HG02678 (cell line): Measurements from ENCODE around the gene SLC2A11.
"Not testable (repeated sequence)": the region's sequence is repeated elsewhere in the genome, so short reads cannot be mapped to it uniquely, and the experiment has no call there.

Experiments used
- ATAC-seq: cut with Tn5 transposase; IDR thresholded peaks from one replicate; pipeline ENCODE4 v1.9.1; 2021; ENCODE audit warnings: mild to moderate bottlenecking, moderate library complexity; ENCODE audit not compliant: unreplicated experiment

Gene SLC2A11

DNA sequence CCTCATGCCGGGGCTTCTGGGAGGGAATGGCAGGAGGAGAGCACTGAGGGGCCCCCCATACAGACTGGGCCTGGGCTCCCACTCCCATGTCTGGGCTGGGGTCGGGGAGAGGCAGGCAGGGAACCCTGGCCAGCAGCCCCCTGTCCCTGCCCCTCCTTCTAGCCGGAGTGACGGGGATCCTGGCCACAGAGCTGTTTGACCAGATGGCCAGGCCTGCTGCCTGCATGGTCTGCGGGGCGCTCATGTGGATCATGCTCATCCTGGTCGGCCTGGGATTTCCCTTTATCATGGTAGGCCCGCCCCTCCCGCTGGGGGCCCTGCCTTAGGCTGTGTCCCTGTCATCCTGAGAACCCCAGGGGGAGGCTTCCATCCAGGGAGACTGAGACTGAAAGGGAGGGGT is 26.5 kb downstream of the SLC2A11 start:
- ATAC-seq = no peak

DNA sequence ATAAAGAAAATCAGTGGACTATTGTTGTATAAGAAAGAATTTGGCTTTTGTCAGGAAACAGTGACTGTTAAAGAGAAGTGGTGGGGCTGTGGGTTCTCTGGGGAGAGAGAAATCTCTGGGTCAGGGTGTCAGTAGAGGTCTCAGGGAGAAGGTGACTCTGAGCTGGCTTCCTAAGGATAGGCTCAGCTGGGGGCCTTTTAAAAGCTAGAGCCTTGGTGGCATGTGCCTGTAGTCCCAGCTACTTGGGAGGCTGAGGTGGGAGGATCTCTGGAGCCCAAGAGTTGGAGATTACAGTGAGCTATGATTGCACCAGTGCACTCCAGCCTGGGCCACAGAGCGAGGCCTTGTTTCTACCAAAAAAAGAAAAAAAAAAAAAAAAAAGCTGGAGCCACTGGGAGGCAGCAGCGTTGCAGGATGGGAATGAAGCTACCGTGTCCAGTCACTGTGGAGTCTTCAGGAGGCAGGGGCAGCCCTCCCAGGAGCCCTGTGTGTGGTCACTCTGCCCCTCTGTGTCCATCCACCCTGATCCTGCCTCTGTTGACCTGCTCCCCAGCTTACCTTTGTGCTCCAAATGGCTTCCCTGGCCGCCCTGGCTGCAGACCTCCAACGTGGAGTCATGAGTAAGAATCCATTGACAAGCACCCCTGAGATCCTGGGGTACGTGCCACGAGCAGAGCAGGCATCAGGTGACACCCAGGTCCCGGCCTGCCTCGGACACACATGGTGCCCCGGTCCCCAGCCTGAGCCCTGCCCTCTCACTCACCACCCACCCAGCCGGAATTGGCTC is 31.1 kb downstream of the SLC2A11 start:
- ATAC-seq = no peak

DNA sequence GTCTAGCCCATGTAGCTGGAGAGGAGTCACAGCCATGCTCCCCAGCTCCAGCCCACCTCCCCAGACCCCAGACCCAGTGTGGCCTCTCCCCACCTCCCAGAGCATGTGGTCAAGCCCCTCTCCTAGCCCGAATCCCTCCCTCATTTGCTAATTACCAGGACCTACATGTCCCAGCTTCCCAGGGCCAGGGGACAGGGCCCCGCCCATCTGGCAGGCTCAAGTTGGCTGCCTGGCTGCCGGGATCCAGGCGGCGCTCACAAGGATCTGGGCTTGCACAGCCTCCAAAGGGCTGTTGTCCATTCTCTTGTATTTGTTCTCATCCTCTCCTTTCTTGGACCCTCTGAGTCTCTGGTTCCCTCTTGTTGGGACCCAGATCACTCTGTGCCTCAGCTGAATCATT is 31.9 kb downstream of the SLC2A11 start:
- no peak for ATAC-seq

DNA sequence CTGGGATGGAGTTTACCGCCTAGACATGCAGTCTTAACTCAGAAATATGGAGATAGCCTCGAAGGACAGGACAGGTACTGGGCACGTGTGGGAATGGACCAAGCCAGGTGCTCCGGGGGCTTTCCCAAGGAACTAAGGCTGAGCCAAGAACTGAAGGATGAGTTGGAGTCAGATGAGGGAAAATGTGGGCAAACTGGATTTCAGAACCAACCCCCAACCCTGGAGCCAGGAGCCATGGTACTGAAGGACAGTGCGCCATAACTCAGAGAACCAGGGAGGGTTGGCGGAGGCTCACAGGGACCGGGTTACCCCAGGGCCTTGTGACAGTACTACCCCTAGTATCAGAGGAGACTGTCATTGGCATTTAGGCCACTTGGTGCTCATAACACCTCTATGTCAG is 34.1 kb downstream of the SLC2A11 start:
- no peak for ATAC-seq

DNA sequence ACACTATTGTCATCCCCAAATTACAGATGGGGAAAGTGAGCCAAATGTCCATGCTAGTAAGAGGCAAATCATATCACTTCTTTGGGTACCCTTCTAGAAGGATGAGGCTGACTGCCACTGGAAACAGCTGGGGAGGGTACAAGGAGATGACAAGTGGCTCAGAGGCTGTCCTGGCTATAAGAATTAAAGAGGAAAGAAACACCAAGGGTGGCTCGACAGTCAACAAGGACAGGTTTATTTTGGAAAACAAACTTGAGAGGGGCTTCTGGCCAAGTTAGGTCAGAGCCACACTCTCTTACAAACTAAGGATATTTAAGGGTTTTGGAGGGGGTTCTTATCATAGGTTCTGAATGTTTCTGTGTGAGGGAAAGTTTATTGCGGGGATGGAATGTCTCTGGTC is 34.5 kb downstream of the SLC2A11 start:
- no peak for ATAC-seq

DNA sequence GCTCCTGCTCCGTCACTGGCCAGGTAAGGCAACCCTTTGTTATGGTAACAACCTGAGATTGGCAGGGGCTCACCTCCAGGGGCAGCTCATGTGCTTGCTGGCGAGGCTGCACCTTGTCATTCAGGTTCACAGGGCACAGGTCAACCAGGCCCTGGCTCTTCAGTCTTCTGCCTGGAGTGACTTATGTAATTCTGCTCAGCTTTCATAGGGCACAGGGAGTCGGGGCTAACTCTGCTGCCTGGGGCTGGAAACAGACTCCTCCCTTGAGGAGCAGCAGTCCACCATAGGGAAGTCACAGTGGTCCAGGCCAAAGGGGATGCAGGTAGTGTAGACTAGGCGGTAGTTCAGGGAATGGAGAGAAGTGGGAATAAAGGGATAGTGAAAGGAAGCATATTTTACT is 35.0 kb downstream of the SLC2A11 start:
- no peak for ATAC-seq

DNA sequence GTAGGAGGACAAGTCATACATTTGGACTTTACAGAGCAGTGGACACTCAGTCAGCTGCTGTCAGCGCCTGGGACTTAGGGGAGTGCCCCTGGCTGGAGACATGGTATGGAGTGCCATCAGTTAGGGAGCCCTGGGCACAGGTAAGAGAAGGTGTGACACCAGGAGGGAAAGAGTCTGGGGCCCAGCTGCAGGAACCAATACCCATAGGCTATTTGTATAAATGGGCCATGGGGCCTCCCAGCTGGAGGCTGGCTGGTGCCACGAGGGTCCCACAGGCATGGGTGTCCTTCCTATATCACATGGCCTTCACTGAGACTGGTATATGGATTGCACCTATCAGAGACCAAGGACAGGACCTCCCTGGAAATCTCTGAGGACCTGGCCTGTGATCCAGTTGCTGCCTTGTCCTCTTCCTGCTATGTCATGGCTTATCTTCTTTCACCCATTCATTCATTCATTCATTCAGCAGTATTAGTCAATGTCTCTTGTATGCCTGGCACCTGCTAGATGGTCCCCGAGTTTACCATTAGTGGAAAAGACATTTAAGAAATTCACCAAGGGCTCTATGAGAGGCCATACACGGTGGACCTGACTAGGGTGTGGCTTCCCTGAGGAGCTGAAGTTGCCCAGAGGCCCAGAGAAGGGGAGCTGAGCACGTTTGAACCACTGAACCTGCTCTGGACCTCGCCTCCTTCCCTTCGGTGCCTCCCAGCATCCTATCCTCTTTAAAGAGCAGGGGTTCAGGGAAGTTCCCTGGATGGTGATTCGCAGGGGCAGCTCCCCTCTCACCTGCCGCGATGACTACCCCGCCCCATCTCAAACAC is 35.7 kb downstream of the SLC2A11 start:
- ATAC-seq = no peak

DNA sequence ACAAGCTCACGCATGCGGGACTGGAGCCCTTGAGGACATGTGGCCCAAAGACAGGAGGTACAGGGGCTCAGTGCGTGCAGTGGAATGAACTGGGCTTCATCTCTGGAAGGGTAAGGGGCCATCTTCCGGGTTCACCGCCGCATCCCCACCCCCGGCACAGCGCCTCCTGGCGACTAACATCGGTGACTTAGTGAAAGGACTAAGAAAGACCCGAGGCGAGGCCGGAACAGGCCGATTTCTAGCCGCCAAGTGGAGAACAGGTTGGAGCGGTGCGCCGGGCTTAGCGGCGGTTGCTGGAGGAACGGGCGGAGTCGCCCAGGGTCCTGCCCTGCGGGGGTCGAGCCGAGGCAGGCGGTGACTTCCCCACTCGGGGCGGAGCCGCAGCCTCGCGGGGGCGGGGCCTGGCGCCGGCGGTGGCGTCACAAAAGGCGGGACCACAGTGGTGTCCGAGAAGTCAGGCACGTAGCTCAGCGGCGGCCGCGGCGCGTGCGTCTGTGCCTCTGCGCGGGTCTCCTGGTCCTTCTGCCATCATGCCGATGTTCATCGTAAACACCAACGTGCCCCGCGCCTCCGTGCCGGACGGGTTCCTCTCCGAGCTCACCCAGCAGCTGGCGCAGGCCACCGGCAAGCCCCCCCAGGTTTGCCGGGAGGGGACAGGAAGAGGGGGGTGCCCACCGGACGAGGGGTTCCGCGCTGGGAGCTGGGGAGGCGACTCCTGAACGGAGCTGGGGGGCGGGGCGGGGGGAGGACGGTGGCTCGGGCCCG is 36.5 kb downstream of the SLC2A11 start, which contains the start of gene MIF:
TSS of gene MIF (plus strand) at position 439 of the 765 bp plus-strand sequence. CDS start at position 531, 92 bp downstream.
- peak; percentile 81 for ATAC-seq

DNA sequence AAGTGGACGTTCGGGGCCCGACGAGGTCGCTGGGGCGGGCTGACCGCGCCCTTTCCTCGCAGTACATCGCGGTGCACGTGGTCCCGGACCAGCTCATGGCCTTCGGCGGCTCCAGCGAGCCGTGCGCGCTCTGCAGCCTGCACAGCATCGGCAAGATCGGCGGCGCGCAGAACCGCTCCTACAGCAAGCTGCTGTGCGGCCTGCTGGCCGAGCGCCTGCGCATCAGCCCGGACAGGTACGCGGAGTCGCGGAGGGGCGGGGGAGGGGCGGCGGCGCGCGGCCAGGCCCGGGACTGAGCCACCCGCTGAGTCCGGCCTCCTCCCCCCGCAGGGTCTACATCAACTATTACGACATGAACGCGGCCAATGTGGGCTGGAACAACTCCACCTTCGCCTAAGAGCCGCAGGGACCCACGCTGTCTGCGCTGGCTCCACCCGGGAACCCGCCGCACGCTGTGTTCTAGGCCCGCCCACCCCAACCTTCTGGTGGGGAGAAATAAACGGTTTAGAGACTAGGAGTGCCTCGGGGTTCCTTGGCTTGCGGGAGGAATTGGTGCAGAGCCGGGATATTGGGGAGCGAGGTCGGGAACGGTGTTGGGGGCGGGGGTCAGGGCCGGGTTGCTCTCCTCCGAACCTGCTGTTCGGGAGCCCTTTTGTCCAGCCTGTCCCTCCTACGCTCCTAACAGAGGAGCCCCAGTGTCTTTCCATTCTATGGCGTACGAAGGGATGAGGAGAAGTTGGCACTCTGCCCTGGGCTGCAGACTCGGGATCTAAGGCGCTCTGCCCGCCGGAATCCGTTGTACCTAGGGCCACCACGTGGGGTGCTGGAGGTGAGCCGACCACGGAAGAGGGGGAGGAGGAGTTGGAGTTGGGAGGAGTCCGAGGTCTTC is 37.3 kb downstream of the SLC2A11 start:
- ATAC-seq = peak; percentile 23

DNA sequence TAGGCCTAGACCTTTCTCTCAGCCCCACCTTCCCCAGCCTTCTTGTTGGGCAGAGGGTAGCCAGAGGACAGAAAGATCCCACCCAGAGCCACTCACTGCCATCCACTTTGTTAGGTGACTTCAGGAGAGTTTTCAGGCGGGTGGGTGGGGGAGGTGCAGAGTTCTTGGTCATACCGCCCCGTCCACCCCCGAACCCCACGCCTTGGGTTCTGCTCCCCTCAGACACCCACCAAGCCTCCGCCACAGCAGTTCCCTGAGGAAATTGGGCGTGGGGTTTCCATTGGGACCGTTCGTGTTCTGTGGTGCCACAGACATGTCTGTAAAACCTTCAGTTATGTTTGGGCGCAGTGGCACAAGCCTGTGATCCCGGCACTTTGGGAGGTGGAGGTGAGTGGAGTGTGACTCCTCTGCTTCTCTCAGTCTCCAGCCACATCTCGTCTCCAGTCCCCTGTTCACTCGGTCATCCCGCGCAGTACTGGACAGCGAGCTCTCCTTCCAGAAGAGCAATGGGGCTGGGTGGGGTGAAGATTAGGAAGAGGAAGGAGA is 38.0 kb downstream of the SLC2A11 start:
- no peak for ATAC-seq

DNA sequence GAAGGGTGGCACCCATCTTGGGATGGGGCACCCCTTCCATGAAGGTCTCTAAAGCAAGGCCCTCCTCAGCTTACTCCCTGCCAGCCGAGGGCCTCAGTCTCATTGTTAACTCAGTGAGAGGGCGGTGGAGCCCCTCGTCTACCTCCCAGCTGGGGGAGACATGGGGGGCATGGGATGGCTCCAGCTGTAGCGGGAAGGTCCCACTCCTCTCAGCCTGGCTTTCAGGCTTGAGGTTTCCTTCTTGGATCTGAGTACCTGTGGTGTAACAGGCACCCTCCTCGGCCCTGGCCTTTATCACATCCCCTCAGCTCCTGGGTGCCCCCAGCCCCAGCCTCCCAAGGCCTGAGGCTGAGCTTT is 38.5 kb downstream of the SLC2A11 start:
- ATAC-seq = no peak

DNA sequence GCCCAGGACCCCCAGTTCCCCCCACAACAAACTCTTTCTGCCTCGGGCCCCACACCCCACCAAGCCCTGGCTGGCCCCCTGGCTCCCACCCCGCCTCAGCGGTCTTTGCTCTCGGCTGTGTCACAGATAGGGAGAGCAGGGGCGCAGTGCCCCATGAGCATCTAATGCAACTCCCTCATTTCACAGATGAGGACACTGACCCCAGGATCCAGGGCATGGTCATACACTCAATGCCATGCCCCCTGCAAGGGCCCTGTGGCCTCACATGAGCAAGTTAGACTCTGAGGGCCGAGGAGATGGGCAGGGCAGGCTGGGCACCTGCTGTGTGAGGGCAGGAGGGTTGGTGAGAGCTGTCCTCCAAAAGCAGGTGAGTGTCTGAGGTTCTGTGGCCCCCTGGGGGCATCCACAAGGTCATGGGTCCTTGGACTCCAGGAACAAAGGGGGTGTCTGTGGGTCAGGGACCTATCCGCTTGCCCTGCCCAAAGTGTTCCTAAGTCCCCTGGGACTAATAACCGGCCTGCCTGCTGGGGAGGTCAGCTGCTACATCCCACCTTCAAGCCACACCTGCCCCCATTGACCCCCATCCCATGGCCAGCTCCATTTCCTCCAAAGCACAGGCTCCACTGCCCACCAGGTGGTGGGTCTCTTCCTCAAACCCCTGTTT is 39.0 kb downstream of the SLC2A11 start:
- ATAC-seq = no peak

DNA sequence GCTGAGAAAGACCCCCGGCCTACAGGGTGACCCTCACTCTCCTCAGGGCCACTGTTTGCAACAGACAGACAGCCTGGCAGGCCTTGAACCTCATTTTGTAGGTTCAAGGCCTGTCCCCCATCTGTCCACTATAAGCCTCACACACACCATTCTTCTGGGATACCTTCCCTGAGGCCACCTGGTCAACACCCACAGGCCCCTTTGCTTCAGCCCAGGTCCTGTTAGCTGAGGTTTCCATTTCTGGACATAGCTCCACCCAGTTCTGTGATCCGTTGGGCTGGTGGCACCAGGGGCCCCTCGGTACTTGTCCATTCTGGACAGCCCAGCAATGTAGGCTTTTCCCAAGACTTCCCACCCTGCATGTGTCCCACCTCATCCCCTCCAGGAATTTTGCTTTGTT is 39.6 kb downstream of the SLC2A11 start:
- no peak for ATAC-seq

DNA sequence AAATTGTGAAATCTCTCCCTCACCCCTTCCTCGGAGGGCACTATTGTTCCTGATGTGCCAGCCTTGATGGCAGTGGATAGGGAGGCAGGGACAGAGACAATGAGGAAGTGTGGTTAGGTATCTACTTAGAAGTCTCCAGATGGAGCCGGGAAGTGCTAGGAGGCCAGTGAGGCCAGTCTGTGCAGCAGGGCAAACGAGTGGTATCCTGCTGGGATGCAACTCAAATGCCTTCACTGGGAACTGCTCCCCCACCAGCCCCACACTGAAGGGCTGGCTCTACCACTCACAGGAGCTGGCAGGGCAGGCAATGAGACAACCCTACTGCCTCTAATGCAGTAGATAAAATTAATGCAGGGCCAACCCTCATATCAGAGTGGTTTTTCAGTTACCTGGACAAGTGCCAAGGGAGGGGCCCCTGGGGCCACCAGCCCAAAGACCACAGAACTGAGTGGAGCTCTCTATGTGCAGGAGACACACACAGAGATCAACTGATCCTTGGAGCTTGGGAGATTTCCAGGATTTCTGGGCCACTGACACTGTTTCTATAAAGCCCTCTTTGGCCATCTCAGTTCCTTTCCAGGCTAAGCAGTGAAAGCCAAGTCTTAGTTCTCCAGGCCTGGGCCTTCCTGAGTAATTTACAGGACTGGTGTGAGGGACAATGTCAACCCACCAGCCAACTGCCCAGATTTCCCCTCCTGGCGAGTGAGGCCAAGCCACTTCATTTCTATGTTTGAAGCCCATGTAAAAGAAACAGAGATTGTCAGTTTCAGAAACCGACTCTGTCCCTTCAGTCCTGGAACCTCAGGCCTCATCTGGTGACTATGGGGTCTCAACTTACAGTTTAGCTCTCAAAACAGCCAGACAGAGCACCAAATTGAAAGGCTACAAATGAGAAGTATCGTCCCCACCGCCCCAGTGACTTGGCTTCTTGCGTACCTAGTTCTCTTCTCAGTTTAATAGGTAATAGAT is 40.6 kb downstream of the SLC2A11 start:
- no peak for ATAC-seq

DNA sequence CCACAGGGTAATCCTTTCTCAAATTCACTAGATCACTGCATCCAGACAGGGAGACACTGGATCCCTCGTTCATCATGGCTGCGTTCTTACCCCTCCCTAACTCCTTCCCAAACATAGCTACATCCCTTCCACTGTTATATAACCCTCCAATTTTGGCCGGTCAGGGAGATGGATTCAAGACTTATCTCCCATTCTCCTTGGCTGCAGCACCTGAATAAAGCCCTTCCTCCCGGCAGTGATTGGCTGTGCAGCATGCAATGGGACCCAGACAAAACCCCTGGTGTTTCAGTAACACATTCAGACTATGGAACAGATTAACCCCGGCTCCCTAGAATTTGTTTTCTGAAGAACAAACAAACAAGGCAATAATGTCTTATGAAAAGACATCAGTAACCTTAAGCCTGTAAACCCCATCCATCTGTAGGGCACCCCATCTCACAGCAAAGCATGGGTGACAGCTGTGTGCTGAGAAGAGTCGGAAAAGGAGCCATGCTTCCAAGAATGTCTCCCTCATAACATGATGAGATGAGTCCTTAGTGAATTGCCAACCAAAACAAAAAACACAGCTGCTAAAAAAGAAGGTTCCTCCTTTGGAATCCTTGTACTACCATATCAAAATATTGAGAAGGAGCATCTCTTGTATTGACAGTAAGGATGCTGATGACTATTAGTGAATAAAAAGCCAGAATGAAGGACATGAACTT is 41.5 kb downstream of the SLC2A11 start:
- ATAC-seq = no peak

DNA sequence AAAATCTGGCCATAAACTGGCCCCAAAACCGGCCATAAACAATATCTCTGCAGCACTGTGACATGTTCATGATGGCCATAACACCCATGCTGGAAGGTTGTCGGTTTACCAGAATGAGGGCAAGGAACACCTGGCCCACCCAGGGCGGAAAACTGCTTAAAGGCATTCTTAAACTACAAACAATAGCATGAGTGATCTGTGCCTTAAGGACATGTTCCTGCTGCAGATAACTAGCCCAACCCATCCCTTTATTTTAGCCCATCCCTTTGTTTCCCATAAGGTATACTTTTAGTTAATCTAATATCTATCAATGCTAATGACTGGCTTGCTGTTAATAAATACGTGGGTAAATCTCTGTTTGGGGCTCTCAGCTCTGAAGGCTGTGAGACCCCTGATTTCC is 42.6 kb downstream of the SLC2A11 start:
- not testable (repeated sequence) for ATAC-seq

DNA sequence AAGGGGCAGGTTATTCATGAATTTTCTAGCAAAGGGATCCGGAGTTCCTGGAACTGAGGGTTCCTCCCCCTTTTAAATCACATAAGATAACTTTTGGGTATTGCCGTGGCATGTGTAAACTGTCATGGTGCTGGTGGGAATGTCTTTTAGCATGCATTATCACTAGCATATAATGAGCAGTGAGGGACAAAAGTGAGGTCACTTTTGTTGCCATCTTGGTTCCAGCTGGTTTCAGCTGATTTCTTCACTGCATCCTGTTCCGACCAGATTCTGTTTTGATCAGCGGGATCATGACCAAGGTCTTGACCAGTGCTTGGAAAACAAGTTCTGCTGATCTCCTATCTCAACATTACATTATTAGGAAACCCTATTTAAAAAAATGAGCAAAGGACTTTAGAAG is 43.9 kb downstream of the SLC2A11 start:
- no peak for ATAC-seq
